OCI-LY7 (cell line): ENCODE measurements around the gene SLC24A4.

Source experiments
- CTCF ChIP-seq: fragments of 200-600 bp; sonication (generic); conservative IDR thresholded peaks from 2 replicates; pipeline ENCODE4 v1.5.1; 2014; ENCODE audit warnings: mild to moderate bottlenecking, antibody characterized with exemption, low read length, moderate library complexity, mixed read lengths
- EZH2phosphoT487 ChIP-seq: fragments of 200-600 bp; sonication (generic); IDR thresholded peaks from 2 replicates; pipeline ENCODE4 v1.6.1; 2018; ENCODE audit warnings: low read depth, borderline replicate concordance, mild to moderate bottlenecking, mixed run types, antibody characterized with exemption, low read length, moderate library complexity, mixed read lengths

- TF ChIP-seq CTCF (no peak), EZH2phosphoT487 (no peak)
Observed at GRCh38 chr14:92539419-92539818, 216.5 kb downstream of the SLC24A4 start.
